Transverse colon (tissue), 4 donors: ENCODE measurements around the gene UPF3A. TPM values are rescaled to one million over a fixed set of nuclear protein-coding genes. Genes with fewer than 3 reads are reported as not detected.

ENCODE experiments used
- DNase-seq: peaks from one replicate; pipeline ENCODE4 v3.0.0-alpha.2; 2019
- H3K27ac ChIP-seq, 4 donors: fragments of 200-600 bp; sonication (generic); 2 replicates each; pipeline ENCODE4 v1.5.1; 2016 to 2018; ENCODE audit warnings: inconsistent platforms in 4 of 4
- H3K27me3 ChIP-seq: fragments of 200-600 bp; sonication (generic); 2 replicates; pipeline ENCODE4 v1.5.1; 2017; ENCODE audit warnings: inconsistent platforms
- H3K36me3 ChIP-seq, 4 donors: fragments of 200-600 bp; sonication (generic); 2 replicates each; pipeline ENCODE4 v1.5.1; 2017 to 2019; ENCODE audit warnings: inconsistent platforms in 4 of 4
- H3K4me1 ChIP-seq, 4 donors: fragments of 200-600 bp; sonication (generic); 2 replicates each; pipeline ENCODE4 v1.5.1; 2017 to 2020; ENCODE audit warnings: inconsistent platforms in 4 of 4
- H3K4me3 ChIP-seq, 4 donors: fragments of 200-600 bp; sonication (generic); 1 replicate in 1 of 4; 2 replicates in 3 of 4; pipeline versions ENCODE4 v1.5.1 to v1.6.1; 2017 to 2019; ENCODE audit warnings: inconsistent platforms in 4 of 4
- H3K9me3 ChIP-seq, 2 donors: fragments of 200-600 bp; sonication (generic); 2 replicates each; pipeline ENCODE4 v1.5.1; 2017 to 2019; ENCODE audit warnings: inconsistent platforms in 2 of 2
- EP300 ChIP-seq: sonication (generic); formaldehyde crosslinking; IDR thresholded peaks from one replicate; pipeline ENCODE4 v1.6.1; 2017; ENCODE audit warnings: antibody characterized with exemption, low read depth
- POLR2A ChIP-seq: fragments of 450-650 bp; IDR thresholded peaks from one replicate; pipeline ENCODE4 v1.6.1; 2016; ENCODE audit warnings: antibody characterized with exemption, mild to moderate bottlenecking, moderate library complexity
- POLR2AphosphoS5 ChIP-seq, 3 donors: sonication (generic); formaldehyde crosslinking; IDR thresholded peaks; one replicate each; pipeline ENCODE4 v1.6.1; 2016; ENCODE audit warnings: antibody characterized with exemption in 3 of 3
- WGBS, 2 donors: methylation state at CpG; one replicate each; pipeline ENCODE4 v1.1.5; 2018; ENCODE audit warnings: low coverage in 1 of 2; 5-methylcytosine and 5-hydroxymethylcytosine counted together
- in situ Hi-C, 4 donors: fragments of 200-750 bp; cut with MboI; loops; one replicate each; pipeline versions ENCODE4 v1.15.0 to v1.15.1; 2017; ENCODE audit warnings: low sequenced_read_pairs in 3 of 4, low pct_ligation_motif_present in 1 of 4, low pct_unique_long_range_greater_than_20kb in 1 of 4
- intact Hi-C: fragments of 100-400 bp; cut with DNase I; formaldehyde crosslinking; loops from one replicate; pipeline ENCODE4 v1.15.1; 2023; ENCODE audit warnings: low total_unique reads
- total RNA-seq, 4 donors: library from RNA; depleted of rRNA; stranded (reverse); fragments of >200 nt; gene quantifications; one replicate each; pipeline ENCODE4 v1.1.0, GENCODE V29; 2016
- TF ChIP-seq, protein P1 (sequence below), 5 experiments: fragments of 200-600 bp in 3 of 5; fragments of 450-650 bp in 2 of 5; sonication (generic) in 3 of 5; IDR thresholded peaks; 1 replicate in 2 of 5; 2 replicates in 3 of 5; pipeline ENCODE4 v1.5.1; 2016 to 2017; ENCODE audit warnings: antibody characterized with exemption in 5 of 5, inconsistent platforms in 3 of 5, mild to moderate bottlenecking in 2 of 5, moderate library complexity in 1 of 5

Gene UPF3A
- total RNA-seq, 4 donors from 2014 or later: 15.3 to 49.7 (median 36.4) TPM

DNA sequence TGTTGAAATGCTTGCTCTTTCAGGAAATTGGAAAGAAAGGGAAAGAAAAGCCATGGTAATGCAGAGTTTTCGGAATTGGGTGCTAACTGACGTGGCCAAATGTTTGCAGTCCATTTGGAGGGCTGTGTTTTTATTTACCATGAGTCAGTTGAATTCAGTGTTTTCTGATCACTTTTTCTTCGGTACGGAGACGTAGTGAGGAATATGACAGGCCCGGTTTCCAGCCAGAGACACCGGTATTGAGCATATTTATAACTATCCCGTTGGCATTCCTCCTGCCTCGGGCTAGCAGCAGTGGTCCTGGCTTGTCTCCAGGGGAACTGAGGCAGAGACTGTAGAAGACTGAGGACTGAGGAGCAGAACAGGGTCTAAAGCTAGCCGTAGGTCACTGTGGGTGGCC lies 45.7 kb upstream of the UPF3A start:
- Histone ChIP-seq H3K4me3 (peak overlapping the region; percentile 70 to 89 (median 76)), H3K4me1 (peaks cover 7 to 16% (median 9%) of the 10 kb centered on the region in 4 donors), H3K27me3 (no peaks in the 10 kb centered on the region), H3K9me3 (no peaks in the 10 kb centered on the region), H3K36me3 (peaks cover 0 to 33% (median 16%) of the 10 kb centered on the region in 4 donors), H3K27ac (peak overlapping the region; percentile 92 to 95 (median 94))
- no peak for TF ChIP-seq EP300
- TF ChIP-seq POLR2A: no peak
- TF ChIP-seq, protein P1, sequence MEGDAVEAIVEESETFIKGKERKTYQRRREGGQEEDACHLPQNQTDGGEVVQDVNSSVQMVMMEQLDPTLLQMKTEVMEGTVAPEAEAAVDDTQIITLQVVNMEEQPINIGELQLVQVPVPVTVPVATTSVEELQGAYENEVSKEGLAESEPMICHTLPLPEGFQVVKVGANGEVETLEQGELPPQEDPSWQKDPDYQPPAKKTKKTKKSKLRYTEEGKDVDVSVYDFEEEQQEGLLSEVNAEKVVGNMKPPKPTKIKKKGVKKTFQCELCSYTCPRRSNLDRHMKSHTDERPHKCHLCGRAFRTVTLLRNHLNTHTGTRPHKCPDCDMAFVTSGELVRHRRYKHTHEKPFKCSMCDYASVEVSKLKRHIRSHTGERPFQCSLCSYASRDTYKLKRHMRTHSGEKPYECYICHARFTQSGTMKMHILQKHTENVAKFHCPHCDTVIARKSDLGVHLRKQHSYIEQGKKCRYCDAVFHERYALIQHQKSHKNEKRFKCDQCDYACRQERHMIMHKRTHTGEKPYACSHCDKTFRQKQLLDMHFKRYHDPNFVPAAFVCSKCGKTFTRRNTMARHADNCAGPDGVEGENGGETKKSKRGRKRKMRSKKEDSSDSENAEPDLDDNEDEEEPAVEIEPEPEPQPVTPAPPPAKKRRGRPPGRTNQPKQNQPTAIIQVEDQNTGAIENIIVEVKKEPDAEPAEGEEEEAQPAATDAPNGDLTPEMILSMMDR (IDR thresholded peaks at IDR 0.05): no peak
- no peak for TF ChIP-seq POLR2AphosphoS5 (IDR thresholded peaks at IDR 0.05)
- in situ Hi-C loops: no loop called here
- no peak for DNase-seq
- 13 to 19% methylated on average over 5 to 10 of the region's 10 CpGs for WGBS, 2 donors
- intact Hi-C loops: no loop called here

DNA sequence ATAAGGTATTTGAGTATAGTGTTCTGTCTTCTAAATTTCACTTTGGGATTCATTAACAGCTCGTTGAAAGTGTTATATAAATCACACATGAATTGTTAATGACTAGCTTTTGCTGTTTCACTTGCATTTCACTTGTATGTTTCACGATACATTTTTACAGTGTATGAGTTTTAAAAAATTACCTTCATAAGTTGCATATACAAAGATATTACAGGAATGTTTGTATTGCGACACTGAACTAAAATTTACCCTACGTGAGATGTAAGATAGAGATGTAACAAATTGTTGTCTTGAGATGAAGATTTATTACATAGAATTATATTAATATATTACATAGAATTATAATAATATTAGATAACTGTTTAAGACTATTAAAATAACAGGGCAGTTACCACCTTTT lies 45.2 kb upstream of the UPF3A start:
- Histone ChIP-seq H3K9me3 (no peaks in the 10 kb centered on the region), H3K4me3 (peak overlapping the region in 2 of 4 donors; percentile 75 to 89), H3K36me3 (peaks cover 0 to 37% (median 18%) of the 10 kb centered on the region in 4 donors), H3K27me3 (no peaks in the 10 kb centered on the region), H3K27ac (peak overlapping the region in 2 of 4 donors; percentile 94 to 95), H3K4me1 (peaks cover 7 to 16% (median 9%) of the 10 kb centered on the region in 4 donors)
- TF ChIP-seq, protein P1 (IDR thresholded peaks at IDR 0.05): no peak
- TF ChIP-seq EP300 (no peak), POLR2A (no peak), POLR2AphosphoS5 (IDR thresholded peaks at IDR 0.05) (no peak)
- no peak for DNase-seq
- WGBS, 2 donors: 62 to 63% methylated on average over 4 of the region's 4 CpGs
- in situ Hi-C loops (no loop called here), intact Hi-C loops (no loop called here)

DNA sequence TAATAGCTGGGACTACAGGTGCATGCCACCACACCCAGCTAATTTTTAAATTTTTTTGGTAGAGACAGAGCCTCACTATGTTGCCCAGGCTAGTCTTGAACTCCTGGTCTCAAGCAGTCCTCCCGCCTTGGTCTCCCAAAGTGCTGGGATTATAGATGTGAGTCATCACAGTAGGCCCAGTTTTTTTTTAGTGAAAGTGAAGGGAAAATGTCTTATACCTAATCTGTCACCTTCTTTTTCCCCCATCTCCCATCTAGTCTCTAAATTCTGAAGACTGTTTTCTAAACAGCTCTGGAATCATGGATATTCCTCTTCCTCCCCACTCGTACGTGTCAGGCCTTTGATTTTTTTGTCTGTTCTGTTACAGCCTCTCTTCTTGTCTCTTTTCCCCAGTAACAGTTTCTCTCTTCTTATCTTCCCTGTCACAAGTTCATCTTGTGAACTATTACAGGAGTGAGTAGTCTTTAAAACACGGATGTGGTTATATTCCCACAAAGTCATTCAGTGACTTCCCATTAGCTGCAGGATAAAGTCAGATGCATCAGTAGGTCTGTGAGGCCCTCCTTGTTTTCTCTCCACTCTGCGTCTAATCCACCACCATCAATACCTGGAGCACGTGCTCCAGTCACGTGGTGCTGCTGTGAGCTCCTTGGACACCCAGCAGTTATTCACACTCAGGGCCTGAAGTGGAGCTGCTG lies 43.8 kb upstream of the UPF3A start:
- no peak overlapping the region for H3K4me3 ChIP-seq
- H3K9me3 ChIP-seq: no peaks in the 10 kb centered on the region
- intact Hi-C loops (no loop called here), in situ Hi-C loops (no loop called here)
- WGBS, 2 donors: 84 to 95% methylated on average over 3 to 7 of the region's 7 CpGs
- no peaks in the 10 kb centered on the region for H3K27me3 ChIP-seq
- no peak for DNase-seq
- H3K4me1 ChIP-seq: peaks cover 7 to 16% (median 9%) of the 10 kb centered on the region in 4 donors
- TF ChIP-seq POLR2A (no peak), EP300 (no peak), POLR2AphosphoS5 (IDR thresholded peaks at IDR 0.05) (no peak)
- TF ChIP-seq, protein P1 (IDR thresholded peaks at IDR 0.05): no peak
- peaks cover 0 to 50% (median 24%) of the 10 kb centered on the region in 4 donors for H3K36me3 ChIP-seq
- H3K27ac ChIP-seq: no peak overlapping the region

DNA sequence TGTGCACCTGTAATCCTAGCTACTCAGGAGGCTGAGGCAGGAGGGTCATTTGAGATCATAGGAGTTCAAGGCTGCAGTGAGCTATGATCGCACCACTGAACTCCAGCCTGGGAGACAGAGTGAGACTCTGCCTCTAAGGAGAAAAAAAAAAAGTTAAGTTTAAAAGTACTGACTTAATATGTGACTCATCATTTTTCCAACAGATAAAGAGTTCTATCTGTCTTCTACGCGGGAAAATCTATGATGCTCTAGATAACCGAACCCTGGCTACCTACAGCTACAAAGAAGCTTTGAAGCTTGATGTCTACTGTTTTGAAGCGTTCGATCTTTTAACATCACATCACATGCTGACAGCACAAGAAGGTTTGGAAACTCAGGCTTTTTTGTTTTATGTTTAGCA lies 39.5 kb upstream of the UPF3A start:
- Histone ChIP-seq H3K9me3 (no peaks in the 10 kb centered on the region), H3K4me1 (no peaks in the 10 kb centered on the region), H3K27ac (no peak overlapping the region), H3K36me3 (peaks cover 0 to 94% (median 44%) of the 10 kb centered on the region in 4 donors), H3K4me3 (no peak overlapping the region), H3K27me3 (no peaks in the 10 kb centered on the region)
- intact Hi-C loops: no loop called here
- WGBS, 2 donors: 95 to 97% methylated on average over 5 to 6 of the region's 6 CpGs
- DNase-seq: no peak
- in situ Hi-C loops: no loop called here
- TF ChIP-seq POLR2AphosphoS5 (IDR thresholded peaks at IDR 0.05): no peak
